GM10847 (cell line): ENCODE measurements around the gene LSM4.
A peak's percentile ranks its signal among the peaks of the same experiment; 100 is the strongest.

Source experiments
- POLR2A ChIP-seq: IDR thresholded peaks from 2 replicates; pipeline ENCODE4 v1.6.1; 2011; ENCODE audit not compliant: insufficient read length; ENCODE audit errors: extremely low read depth

LSM4 gene

DNA sequence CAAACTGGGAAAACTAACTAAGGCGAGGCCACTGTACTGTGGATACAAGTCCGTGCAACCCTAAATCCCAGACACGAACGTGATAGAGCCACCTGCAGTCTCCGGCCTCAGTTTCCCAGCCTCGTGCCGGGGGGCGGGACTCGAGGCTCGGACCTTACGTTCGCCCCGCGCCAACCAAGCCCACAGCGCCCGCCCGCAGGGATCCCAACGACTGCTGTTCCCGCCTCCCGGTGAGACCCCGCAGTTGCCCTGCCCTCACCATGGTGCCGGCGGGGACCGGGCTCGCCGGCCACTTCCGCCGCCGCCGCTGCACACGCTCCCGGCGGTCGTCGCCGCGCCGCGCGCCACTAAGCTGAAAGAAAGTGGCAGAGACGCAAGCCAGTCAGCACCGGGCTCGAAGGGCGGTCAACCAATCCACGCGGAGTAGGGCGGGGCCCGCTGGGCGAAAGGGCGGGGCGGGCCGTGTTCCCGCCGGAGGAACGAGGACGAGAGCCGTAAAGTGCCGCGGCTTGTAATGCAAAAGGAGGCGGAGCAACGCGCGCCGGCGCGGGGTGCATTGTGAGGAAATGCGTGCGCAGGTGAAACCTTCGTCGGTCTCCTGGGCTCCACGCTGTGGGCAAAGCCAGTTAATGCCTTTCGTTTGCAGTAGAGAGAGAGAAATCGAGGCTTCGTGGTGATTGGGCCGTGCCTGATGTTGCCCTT lies at the start of gene LSM4:
LSM4 (minus strand) TSS at position 318 of the 702 bp plus-strand sequence; CDS start at position 262, 56 bp downstream.
- peak; percentile 89 for TF ChIP-seq POLR2A

DNA sequence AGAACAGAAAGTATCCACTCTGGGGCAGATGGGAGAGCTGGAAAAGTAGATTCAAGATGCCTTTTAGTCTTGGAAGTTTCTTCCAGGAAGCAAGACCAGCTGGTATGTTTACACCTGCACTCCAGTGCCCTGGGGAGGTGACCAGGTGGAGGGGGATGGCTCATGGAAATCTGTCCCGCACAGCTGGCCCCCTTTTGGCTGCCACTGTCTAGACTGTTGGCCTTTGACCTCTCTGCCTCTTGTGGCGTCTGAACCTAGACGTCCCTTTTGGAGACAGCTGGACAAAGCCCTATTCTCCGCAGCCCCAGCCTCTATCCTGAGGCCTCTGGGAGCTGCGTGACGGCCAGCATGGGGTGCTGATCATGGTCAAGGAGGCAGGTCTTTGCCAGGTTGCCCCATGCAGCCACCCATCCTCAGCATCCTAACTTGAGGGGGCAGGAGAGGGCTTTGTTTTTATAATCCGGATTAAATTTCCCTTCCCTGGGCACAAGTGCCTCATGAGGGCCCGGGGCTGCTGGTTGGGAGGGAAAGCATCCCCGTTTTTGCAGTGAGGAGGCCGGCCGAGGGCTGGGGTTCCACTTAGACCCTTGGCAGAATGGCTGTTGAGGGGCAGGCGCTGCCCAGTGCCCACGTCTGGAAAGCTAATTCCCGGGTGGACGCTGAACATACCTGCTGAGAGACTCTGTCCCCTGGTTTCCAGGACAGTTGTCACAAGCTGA lies 45.8 kb upstream of the LSM4 start:
- no peak for TF ChIP-seq POLR2A

DNA sequence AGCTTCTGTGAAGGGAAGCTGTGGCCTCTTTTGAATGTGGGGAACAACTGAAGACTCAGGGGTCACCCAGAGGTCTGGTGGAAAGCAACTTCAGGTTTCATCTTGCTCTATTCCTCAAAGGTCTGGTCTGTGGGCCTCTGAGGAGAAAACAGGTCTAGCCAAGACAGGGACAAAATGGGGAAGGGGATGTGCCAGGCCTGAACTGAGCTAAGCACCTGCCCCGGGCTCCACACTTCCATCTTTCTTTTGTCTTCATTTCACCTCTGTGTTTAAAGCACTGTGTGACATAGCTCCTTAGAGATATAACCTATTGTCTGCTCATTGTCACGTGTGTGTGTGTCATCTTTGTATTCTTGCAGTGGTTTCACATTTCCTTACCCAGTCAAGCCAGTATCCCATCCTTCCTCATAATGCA lies 43.2 kb upstream of the LSM4 start:
- TF ChIP-seq POLR2A, result no peak

DNA sequence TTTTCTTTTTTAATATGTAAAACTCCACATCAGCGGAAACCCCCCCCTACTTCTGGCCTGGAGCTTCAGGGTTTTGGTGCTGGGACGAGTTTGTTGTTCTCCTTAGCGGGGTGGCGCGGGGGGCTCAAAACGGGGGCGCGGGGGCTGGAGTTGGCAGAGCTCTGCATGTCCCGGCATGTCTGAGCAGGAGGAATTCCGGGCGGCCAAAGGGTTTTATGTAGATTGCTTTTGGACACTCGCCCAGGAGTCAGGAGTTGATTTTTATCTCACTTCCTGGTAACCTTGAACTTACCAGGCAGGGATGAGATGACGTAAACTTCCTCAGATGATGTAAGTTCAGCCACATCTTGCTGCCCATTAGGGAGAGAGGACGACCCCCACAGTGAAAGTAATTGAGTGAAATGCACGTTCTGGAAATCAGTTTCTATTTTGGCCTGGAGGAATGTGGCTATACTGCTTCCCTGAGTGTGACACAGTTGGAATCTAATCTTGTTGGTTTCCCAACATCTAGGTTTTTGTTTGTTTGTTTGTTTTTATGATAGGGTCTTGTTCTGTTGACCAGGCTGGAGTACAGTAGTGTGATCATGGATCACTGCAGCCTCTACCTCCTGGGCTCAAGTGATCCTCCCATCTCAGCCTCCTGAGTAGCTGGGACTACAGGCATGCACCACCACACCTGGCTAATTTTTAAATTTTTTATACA lies 42.1 kb upstream of the LSM4 start:
- no peak for TF ChIP-seq POLR2A

DNA sequence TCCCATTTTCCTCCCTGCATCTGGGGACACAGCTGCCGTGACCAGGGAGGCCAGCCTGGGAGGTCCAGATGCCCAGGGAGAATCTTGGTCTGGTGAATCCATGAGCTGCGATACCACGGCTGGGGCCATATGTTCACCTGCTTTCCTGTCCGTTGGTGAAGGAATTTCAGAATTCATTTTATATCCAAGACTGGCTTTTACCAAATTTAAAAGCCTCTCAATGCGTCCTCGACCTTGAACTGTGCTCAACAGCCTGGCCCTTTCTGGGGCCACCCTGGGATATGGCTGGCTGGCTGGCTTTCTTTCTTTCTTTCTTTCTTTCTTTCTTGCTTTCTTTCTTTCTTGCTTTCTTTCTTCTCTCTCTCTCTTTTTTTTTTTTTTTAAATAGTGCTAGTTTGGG lies 40.9 kb upstream of the LSM4 start:
- no peak for TF ChIP-seq POLR2A

DNA sequence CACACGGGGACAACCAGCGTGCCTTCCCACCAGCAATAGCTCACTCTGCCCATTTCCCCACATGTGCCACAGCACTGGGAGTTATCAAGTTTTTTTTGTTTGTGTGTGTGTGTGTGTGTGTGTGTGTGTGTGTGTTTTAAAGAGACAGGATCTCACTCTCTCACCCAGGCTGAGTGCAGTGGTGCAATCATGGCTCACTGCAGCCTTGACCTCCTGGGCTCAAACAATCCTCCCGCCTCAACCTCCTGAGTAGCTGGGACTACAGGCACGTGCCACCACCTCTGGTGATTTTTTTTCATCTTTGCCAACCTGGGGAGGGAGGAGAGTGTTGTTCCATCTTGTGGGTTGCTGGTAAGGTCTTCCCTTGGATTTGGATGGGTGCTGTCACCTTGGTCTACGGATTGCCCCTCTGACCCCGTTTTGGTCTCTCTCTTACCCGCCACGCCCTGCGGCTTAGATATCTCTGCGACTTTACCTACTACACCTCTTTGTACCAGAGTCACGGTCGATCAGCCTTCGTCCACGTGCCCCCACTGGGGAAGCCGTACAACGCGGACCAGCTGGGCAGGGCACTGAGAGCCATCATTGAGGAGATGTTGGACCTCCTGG lies 40.2 kb upstream of the LSM4 start:
- no peak for TF ChIP-seq POLR2A

DNA sequence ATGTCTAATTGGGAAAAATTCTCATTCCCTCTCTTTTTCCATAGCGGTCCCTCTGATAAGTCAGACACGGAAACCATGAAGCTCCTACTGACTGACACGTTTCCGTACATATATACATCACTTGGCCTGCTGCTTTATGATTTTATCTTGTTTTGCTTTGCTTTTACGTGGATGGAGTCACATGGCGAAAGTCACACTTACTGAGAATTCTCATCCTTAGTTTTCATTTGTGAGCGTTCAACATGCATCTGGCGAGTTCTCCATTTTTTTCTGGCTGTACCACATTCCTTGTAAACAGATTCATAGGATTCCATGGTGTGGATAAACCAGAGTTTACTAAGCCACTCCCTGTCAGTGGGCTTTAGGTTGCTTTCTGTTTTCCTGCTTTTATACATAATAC lies 38.8 kb upstream of the LSM4 start:
- TF ChIP-seq POLR2A, result no peak

DNA sequence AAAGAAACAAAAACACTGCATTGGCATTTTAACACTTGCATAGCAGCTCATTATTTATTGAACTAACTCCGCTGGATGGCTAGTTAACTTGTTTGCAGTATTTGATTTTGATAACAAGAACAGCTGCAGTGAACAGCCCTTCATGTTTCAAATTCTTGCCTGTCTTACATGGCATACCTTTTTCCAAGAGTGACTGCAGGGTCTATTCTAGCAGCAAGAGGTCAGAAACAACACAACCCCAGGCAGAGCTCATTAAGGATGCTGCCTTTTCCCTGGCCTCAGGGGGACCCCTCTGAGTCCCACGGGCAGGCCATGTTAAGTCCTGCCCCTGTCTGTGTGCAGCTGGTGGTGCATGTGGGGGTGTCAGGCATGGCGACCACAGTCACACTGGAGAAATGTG lies 34.2 kb upstream of the LSM4 start:
- no peak for TF ChIP-seq POLR2A

DNA sequence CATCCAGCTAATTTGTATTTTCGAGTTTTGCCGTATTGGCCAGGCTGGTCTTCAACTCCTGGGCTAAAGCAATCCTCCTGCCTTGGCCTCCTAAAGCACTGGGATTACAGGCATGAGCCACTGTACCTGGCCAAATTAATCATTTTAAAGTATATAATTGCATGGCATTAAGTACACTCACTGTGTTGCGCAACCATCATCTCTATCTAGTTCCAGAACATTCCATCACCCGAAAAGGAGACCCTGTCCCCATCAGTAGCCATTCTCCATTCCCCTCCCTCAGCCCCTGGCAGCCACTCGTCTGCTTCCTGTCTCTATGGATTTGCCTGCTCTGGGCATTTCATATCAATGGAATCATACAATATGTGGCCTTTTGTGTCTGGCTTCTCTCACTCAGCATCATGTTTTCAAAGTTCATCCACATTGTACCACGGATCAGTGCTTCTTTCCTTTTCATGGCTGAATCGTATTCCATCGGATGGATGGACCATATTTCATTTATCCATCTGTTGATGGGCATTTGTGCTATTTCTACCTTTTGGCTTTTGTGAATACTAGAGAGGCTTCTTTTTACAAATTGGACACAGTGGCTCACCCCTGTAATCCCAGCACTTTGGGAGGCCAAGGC lies 30.6 kb upstream of the LSM4 start:
- no peak for TF ChIP-seq POLR2A

DNA sequence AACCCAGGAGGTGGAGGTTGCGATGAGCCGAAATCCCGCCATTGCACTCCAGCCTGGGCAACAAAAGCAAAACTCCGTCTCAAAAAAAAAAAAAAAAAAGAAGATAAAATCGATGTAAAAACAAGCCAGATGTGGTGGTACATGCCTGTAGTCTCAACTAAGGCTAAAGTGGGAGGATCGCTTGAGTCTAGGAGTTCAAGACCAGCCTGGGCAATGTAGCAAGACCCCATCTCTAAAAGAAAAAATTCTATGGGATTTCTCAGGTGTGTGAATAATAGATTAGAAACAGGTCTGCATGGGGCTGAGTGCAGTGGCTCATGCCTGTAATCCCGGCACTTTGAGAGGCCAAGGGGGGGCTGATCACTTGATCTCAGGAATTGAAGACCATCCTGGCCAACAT lies 28.7 kb upstream of the LSM4 start:
- TF ChIP-seq POLR2A, result no peak

DNA sequence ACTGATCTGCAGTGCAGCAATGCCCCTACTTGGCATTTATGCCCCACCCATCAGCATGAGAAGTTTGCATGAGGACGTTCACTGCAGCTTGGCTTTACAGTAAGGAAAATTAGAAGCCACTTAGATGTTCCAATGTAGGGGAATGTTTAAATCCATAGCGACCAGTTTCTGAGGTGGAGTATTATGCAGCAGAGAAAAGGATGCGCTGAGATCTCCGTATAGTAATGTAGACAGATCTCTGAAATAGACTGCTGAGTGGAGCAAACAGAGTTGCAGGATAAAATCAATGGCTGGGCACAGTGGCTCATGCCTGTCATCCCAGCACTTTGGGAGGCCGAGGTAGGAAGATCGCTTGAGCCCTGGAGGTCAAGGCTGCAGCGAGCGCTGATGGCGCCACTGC lies 27.6 kb upstream of the LSM4 start:
- TF ChIP-seq POLR2A, result no peak

DNA sequence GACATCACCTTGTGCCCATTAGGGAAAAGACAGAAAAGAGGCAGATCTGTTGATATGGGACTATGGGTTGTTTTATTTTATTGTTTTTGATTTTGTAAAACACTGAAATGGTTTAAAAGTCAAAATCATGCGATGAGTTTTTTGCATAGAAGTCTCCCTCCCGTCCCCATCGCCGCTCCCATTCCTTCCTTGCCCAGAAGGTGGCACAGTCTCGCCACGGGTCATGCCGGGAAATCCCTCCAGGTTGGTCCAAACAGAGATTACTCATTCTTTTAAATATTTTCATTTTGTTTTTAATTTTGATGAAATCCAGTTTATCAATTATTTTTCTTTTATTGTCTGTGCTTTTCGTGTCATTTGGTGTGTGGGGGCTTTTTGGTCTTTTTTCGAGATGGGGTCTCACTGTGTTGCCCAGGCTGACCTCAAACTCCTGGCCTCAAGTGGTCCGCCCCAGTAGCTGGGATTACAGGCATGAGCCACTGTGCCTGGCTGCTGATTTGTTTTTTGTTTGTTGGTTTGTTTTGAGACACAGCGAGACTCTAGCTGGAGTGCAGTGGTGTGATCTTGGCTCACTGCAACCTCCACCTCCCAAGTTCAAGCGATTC lies 26.8 kb upstream of the LSM4 start:
- TF ChIP-seq POLR2A, result no peak

DNA sequence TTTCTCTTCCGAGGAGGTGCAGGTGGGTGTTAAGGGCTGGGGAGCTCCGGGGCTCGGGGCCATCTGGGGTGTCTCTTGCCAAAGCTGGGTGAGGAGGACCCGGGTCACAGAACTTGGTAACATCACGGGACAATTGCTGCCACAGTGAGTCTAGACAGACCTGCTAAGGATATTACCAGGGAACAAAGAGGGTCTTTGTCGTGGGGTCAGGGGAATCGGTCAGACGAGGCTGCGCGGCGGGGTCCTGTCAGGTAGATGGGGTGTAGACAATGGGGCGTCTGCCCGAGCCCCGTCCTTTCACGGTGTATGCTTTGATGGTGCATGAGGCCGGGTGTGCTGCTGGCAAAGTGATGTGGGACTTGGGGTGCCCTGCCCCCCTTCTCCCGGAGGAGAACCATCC lies 25.3 kb upstream of the LSM4 start:
- no peak for TF ChIP-seq POLR2A

DNA sequence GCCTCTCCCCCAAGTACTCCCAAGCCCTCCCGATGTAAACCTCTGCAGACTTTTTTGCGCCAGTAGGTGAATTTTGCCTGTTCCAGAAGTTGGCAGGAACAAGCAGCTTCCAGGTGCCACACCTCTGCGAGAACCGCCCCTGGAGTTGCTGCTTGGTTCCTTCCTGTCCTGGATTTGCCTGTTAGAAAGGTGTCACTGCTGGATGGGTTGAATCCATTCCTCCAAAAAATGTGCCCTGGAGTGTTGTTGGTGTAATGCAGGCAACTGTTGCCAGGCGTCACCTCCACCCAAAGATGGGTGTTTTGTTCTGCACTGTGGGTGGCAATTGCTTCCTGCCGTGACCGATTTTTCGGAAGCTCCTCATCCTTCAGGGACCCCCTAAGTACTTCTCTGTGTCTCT lies 23.2 kb upstream of the LSM4 start:
- TF ChIP-seq POLR2A, result no peak

DNA sequence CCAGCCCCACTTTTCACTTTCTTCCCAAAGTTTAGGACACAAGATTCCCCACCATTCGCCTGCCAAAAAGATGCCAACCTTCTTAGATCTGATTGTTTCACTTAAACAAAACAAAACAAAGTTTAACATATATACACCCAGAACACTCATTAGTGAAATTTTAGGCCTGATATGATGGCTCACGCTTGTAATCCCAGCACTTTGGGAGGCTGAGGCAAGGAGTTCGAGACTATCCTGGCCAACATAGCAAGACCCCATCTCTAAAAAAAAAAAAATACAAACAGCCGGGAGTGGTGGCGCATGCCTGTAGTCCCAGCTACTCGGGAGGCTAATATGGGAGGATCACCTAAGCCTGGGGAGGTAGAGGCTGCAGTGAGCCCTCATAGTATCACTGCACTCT lies 22.4 kb upstream of the LSM4 start:
- TF ChIP-seq POLR2A, result no peak
